ENCODE results near the gene MYO1G.

DNA sequence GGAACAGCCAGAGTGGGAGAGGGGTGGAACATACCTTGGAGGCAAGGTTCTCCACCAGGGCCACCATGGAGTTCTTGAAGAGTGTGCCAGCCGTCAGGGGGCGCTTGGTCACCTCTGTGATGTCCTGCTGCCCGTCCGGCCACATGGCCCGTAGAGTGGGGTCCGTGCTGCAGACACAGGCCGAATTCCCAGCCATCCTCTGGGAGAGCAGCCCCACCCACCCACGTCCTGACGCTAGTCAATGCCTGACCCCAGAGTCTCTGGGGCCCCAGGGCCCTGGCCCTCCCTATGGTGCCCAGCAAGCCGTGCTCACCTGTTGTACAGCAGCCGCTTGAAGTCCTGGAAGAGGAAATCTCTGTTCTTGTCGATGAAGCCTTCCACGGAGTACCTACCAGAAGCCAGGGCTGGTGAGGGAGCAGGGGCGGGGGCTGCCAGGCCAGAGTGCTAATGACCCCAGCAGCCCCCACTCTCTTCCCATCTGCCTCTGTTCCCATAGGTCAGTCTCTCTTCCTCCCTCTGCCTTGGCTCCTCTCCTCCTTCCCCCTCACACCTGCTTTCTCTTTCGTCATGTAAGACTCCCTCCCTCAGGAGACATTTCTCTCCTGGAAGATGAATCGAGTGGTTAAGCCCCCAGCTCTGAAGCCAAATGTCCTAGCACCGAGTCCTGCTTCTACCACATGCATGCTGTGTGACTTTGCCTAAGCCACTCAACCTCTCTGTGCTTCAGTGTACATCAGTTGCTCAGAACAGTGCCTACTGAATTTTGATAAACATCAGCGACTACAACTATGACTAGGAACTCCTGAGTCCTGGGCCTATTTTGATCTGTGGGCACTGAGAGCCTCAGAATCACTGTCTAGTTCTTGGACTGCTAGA lies 11.0 kb downstream of the MYO1G start:
- TF ChIP-seq EZH2 (IDR thresholded peaks at IDR 0.05; ENCODE audit: borderline replicate concordance) = no peak
- TF ChIP-seq, protein P1, sequence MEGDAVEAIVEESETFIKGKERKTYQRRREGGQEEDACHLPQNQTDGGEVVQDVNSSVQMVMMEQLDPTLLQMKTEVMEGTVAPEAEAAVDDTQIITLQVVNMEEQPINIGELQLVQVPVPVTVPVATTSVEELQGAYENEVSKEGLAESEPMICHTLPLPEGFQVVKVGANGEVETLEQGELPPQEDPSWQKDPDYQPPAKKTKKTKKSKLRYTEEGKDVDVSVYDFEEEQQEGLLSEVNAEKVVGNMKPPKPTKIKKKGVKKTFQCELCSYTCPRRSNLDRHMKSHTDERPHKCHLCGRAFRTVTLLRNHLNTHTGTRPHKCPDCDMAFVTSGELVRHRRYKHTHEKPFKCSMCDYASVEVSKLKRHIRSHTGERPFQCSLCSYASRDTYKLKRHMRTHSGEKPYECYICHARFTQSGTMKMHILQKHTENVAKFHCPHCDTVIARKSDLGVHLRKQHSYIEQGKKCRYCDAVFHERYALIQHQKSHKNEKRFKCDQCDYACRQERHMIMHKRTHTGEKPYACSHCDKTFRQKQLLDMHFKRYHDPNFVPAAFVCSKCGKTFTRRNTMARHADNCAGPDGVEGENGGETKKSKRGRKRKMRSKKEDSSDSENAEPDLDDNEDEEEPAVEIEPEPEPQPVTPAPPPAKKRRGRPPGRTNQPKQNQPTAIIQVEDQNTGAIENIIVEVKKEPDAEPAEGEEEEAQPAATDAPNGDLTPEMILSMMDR (IDR thresholded peaks at IDR 0.05; ENCODE audit: poor library complexity) = no peak

Data from hepatocyte (in vitro differentiated cells).